Tibial artery (tissue), 4 donors: ENCODE results near the gene LENG9.

Experiments
- DNase-seq, 2 donors: peaks; one replicate each; pipeline ENCODE4 v3.0.0-alpha.2; 2019
- H3K27ac ChIP-seq, 2 donors: fragments of 200-600 bp; sonication (generic) in 1 of 2; 1 replicate in 1 of 2; 2 replicates in 1 of 2; pipeline ENCODE4 v1.5.1; 2018 to 2019; ENCODE audit warnings: mild to moderate bottlenecking in 1 of 2
- H3K27me3 ChIP-seq, 2 donors: fragments of 200-600 bp; sonication (generic) in 1 of 2; one replicate each; pipeline versions ENCODE4 v1.5.1 to v1.6.0; 2016 to 2019
- H3K36me3 ChIP-seq, 3 donors: fragments of 200-600 bp; sonication (generic) in 2 of 3; one replicate each; pipeline ENCODE4 v1.5.1; 2016 to 2019; ENCODE audit warnings: mild to moderate bottlenecking in 2 of 3
- H3K4me1 ChIP-seq, 4 donors: fragments of 200-600 bp; sonication (generic) in 2 of 4; 1 replicate in 3 of 4; 2 replicates in 1 of 4; pipeline ENCODE4 v1.5.1; 2016 to 2019
- H3K4me3 ChIP-seq, 2 donors: fragments of 200-600 bp; sonication (generic) in 1 of 2; 1 replicate in 1 of 2; 2 replicates in 1 of 2; pipeline ENCODE4 v1.5.1; 2018 to 2019; ENCODE audit warnings: mild to moderate bottlenecking in 2 of 2
- H3K9me3 ChIP-seq, 3 donors: fragments of 200-600 bp; sonication (generic) in 1 of 3; one replicate each; pipeline ENCODE4 v1.5.1; 2016 to 2019
- CTCF ChIP-seq, 2 experiments: fragments of 200-600 bp in 1 of 2; fragments of 450-650 bp in 1 of 2; IDR thresholded peaks; one replicate each; pipeline ENCODE4 v1.5.1; 2017 to 2019; ENCODE audit warnings: antibody characterized with exemption in 2 of 2, mild to moderate bottlenecking in 1 of 2, moderate library complexity in 1 of 2
- intact Hi-C: fragments of 100-400 bp; cut with DNase I; formaldehyde crosslinking; loops from one replicate; pipeline ENCODE4 v1.15.0; 2023; ENCODE audit warnings: low total_unique reads

LENG9 gene

GRCh38 chr19:54412877-54413276, 50.7 kb downstream of the LENG9 start:
- Histone ChIP-seq H3K27me3 (peaks cover 0 to 60% of the 10 kb centered on the region in 2 donors), H3K36me3 (no peaks in the 10 kb centered on the region), H3K4me3 (no peak overlapping the region), H3K4me1 (peaks cover 0 to 13% (median 0%) of the 10 kb centered on the region in 4 donors), H3K27ac (no peak overlapping the region), H3K9me3 (no peaks in the 10 kb centered on the region)
- no peak for TF ChIP-seq CTCF (IDR thresholded peaks at IDR 0.05)
- intact Hi-C loops: no loop called here
- DNase-seq: no peak
